Lung (tissue), 12 donors: ENCODE results near the gene EEPD1. TPM values are rescaled to one million over a fixed set of nuclear protein-coding genes. Genes with fewer than 3 reads are reported as not detected.

ENCODE experiments used
- ATAC-seq: fragments of 200-7000 bp; cut with Tn5 transposase; one replicate; pipeline ENCODE4 v1.9.1; 2020; ENCODE audit warnings: moderate number of reproducible peaks; ENCODE audit not compliant: insufficient read depth, low FRiP score
- DNase-seq, 3 donors: peaks; one replicate each; pipeline ENCODE4 v3.0.0-alpha.2; 2013 to 2017
- H3K27ac ChIP-seq, 2 donors: one replicate each; pipeline ENCODE4 v1.5.1; 2013; ENCODE audit warnings: mild to moderate bottlenecking in 2 of 2, moderate library complexity in 2 of 2, control low read depth in 1 of 2, inconsistent platforms in 1 of 2, low read depth in 1 of 2, low read length in 1 of 2
- H3K27me3 ChIP-seq, 3 donors: one replicate each; pipeline ENCODE4 v1.5.1; 2013; ENCODE audit warnings: low read length in 2 of 3; ENCODE audit not compliant: control insufficient read depth in 3 of 3, insufficient read depth in 3 of 3
- H3K36me3 ChIP-seq, 4 donors: one replicate each; pipeline ENCODE4 v1.5.1; 2013; ENCODE audit warnings: low read length in 4 of 4, mild to moderate bottlenecking in 1 of 4, moderate library complexity in 1 of 4; ENCODE audit not compliant: control insufficient read depth in 4 of 4, insufficient read depth in 4 of 4
- H3K4me1 ChIP-seq, 5 donors: one replicate each; pipeline ENCODE4 v1.5.1; 2013; ENCODE audit warnings: low read length in 5 of 5, mild to moderate bottlenecking in 2 of 5, moderate library complexity in 1 of 5; ENCODE audit not compliant: control insufficient read depth in 5 of 5, insufficient read depth in 5 of 5
- H3K4me3 ChIP-seq: one replicate; pipeline ENCODE4 v1.5.1; 2013; ENCODE audit warnings: mild to moderate bottlenecking, control low read depth, moderate library complexity
- H3K9ac ChIP-seq, 2 donors: one replicate each; pipeline ENCODE4 v1.5.1; 2013; ENCODE audit warnings: low read length in 2 of 2, control low read depth in 1 of 2; ENCODE audit not compliant: insufficient read depth in 1 of 2
- H3K9me3 ChIP-seq, 4 donors: one replicate each; pipeline ENCODE4 v1.5.1; 2013; ENCODE audit warnings: low read length in 3 of 4, mild to moderate bottlenecking in 1 of 4, moderate library complexity in 1 of 4; ENCODE audit not compliant: control insufficient read depth in 4 of 4, insufficient read depth in 3 of 4
- WGBS, 2 donors: extraction: QIAGEN DNeasy Blood & Tissue Kit; methylation state at CpG; one replicate each; pipeline ENCODE4 v1.1.7; 2013; 5-methylcytosine and 5-hydroxymethylcytosine counted together
- polyA plus RNA-seq, 2 donors: library from polyadenylated mRNA; stranded (reverse); fragments of 200-250 nt; gene quantifications; one replicate each; pipeline ENCODE4 v1.2.1, GENCODE V29; 2013
- total RNA-seq, 2 donors: library from RNA; depleted of rRNA in 1 of 2; stranded (reverse); fragments of >200 nt in 1 of 2; gene quantifications; one replicate each; pipeline ENCODE4 v1.2.1, GENCODE V29; 2014 to 2021
- TF ChIP-seq, protein P1 (sequence below): IDR thresholded peaks from 2 replicates; pipeline ENCODE4 v1.5.1; 2012; ENCODE audit warnings: mild to moderate bottlenecking; ENCODE audit errors: control extremely low read depth, extremely low read depth
- donor health status: control.
- donor health status: control.
- donor health status: Bipolar disorder and iron deficiency.
- donor health status: healthy.
- donor health status: DM: yes; HTN: yes; CAD: no.

The EEPD1 gene
- total and polyA plus RNA-seq, 4 donors: 5.4 to 15.3 (median 7.9) TPM

DNA sequence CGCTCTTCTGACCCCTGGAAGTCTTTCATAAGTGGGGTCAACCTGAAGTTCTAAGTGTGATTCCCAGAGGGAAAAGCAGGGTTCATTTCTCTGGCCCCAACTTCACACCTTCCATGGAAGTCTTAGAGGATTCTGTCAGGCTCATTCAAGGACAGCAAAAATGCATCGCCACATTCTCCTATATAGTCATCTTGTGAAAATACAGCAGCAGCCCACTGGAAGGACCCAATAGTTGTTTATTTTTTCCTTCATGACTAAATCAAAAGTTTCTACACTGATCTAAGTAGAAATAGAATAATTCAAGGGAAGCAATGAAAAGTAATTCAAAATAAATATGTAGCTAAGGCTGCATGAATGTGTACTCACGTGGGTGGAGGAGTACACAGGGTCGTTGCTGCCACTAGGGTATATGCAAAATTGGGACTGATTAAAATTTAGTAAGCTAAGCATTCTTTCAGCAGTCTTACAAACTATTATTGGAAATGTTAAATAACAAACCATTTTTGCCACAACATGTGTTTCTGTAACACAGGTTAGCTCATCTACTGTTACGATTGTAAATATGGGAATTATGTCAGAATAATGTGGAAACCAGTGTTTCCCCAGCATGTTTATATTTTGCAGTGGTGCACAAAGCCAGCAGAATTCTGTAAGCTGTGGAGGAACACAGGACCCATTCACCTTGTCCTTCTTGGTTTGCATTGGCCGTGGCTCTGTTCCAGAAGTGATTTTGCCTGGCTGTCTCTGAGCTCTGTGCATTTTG, 33.5 kb downstream of the EEPD1 start:
- ATAC-seq (no peak), DNase-seq (no peak)
- H3K27ac ChIP-seq: no peak overlapping the region
- peaks cover 0 to 2% (median 0%) of the 10 kb centered on the region in 4 donors for H3K36me3 ChIP-seq
- H3K4me1 ChIP-seq: peaks cover 0 to 17% (median 10%) of the 10 kb centered on the region in 5 donors
- no peaks in the 10 kb centered on the region for H3K27me3 ChIP-seq
- 84 to 85% methylated on average over 6 of the region's 6 CpGs for WGBS, 2 donors
- H3K4me3 ChIP-seq: no peak overlapping the region
- H3K9me3 ChIP-seq: no peaks in the 10 kb centered on the region
- no peak overlapping the region for H3K9ac ChIP-seq
- TF ChIP-seq, protein P1, sequence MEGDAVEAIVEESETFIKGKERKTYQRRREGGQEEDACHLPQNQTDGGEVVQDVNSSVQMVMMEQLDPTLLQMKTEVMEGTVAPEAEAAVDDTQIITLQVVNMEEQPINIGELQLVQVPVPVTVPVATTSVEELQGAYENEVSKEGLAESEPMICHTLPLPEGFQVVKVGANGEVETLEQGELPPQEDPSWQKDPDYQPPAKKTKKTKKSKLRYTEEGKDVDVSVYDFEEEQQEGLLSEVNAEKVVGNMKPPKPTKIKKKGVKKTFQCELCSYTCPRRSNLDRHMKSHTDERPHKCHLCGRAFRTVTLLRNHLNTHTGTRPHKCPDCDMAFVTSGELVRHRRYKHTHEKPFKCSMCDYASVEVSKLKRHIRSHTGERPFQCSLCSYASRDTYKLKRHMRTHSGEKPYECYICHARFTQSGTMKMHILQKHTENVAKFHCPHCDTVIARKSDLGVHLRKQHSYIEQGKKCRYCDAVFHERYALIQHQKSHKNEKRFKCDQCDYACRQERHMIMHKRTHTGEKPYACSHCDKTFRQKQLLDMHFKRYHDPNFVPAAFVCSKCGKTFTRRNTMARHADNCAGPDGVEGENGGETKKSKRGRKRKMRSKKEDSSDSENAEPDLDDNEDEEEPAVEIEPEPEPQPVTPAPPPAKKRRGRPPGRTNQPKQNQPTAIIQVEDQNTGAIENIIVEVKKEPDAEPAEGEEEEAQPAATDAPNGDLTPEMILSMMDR: no peak

DNA sequence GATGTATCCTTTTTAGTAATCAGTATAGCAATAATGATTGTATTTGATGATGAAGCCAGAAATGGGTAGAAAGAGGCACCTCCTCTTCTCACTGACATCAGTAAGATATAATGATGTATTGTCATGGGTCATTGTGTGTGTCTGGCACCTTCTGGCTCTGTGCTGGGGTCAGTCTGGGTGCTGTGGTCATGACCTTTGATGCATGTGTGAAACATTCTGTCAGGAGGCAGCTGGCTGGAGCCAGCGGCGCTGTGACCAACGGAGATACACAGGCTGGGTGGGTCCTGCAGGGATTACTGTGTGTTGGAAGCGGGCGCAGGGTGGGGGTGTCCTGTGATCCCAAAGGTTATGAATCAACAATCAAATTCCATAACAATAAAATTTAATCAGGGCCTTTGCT, 35.2 kb downstream of the EEPD1 start:
- Histone ChIP-seq H3K36me3 (peaks cover 0 to 2% (median 0%) of the 10 kb centered on the region in 4 donors), H3K27me3 (no peaks in the 10 kb centered on the region), H3K9me3 (no peaks in the 10 kb centered on the region), H3K4me1 (peaks cover 0 to 13% (median 11%) of the 10 kb centered on the region in 5 donors), H3K27ac (no peak overlapping the region), H3K4me3 (no peak overlapping the region), H3K9ac (no peak overlapping the region)
- 83 to 94% methylated on average over 5 of the region's 5 CpGs for WGBS, 2 donors
- TF ChIP-seq, protein P1: no peak
- ATAC-seq (no peak), DNase-seq (no peak)

DNA sequence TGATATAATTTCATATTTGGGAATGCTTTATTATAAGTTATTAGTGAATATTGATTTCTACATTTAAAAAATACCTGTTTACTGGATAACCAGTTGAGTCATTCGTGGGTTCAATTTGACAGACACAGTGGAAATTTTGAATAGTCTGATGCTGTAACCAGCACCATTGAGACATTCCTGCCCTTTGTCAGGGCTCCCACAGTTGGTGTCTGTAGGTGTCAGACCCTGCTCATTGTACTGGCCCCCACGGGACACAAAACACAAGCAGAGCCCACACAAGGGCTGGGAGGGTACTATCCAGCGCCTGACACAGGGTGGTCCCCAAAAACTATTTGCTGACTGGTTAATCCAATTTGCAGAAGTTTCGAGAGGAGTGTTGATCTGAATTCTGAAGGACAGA, 35.9 kb downstream of the EEPD1 start:
- no peak overlapping the region for H3K9ac ChIP-seq
- H3K4me1 ChIP-seq: peaks cover 0 to 13% (median 11%) of the 10 kb centered on the region in 5 donors
- no peak overlapping the region for H3K27ac ChIP-seq
- 88 to 90% methylated on average over 4 of the region's 4 CpGs for WGBS, 2 donors
- no peaks in the 10 kb centered on the region for H3K9me3 ChIP-seq
- DNase-seq (no peak), ATAC-seq (no peak)
- H3K4me3 ChIP-seq: no peak overlapping the region
- H3K27me3 ChIP-seq: no peaks in the 10 kb centered on the region
- peaks cover 0 to 2% (median 0%) of the 10 kb centered on the region in 4 donors for H3K36me3 ChIP-seq
- TF ChIP-seq, protein P1: no peak
